ENCODE data around the gene ADARB2.

Gene ADARB2

GRCh38 chr10:1594372-1595241 is 142.7 kb downstream of the ADARB2 start:
- DNase-seq (ENCODE audit: low read depth), result no peak

DNA sequence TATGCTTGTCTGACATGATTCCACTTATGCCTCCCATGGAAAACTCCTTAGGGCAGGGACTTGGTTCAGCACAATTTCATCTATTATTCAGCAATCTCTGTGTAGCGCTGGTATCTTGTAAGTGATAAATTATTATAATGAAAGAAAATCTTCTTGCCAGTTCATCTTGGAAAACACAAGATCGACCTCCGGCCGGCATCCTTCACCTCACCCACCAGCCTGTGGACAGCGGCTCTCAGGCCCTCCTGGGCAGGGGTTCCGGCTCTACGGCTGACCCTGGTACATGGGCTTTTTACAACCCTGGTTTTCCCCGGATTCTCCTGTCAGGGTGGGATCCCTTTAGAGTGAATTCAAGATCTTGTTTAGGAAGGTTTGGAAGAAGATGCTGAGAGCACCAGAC is 145.6 kb downstream of the ADARB2 start:
- DNase-seq (ENCODE audit: low read depth), result no peak

DNA sequence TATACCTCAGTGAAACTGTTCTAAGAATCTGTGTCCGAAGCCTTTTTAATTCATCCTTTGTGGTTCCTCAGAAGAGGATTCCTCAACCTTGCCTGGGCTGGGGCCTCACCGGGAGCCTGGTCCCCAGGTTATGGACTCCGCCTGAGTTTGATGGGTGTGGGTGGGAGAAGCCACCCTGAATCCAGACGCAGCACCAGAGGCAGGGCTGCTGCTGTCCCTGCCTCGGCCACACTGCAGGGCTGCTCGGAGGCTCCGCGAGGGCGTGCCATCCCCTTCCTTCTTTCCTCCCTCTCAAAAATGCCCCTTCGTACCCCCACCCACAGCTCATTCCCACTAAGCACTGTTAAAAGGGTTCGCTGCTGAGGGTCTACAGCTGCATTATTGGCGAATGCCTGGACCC is 146.3 kb downstream of the ADARB2 start:
- no peak for DNase-seq (ENCODE audit: low read depth)

DNA sequence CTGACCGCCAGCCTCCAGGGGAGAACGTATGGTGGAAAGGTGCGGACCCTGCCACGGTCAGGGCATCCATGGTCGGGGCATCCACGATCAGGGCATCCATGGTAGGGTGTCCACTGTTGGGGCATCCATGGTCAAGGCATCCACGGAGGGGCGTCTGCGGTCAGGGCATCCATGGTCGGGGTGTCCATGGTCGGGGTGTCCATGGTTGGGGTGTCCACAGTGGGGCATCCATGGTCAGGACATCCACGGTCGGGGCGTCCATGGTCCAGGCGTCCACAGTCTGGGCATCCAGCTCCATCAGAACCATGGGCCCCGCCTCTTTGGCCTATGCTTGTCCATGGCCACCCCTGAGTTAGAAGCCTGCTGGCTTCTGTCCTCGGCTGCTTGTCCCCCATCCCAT is 148.1 kb downstream of the ADARB2 start:
- DNase-seq (ENCODE audit: low read depth), result no peak

- DNase-seq (ENCODE audit: low read depth), result no peak
Measured at GRCh38 chr10:1582739-1583138, 154.6 kb downstream of the ADARB2 start.

GRCh38 chr10:1581189-1581588 is 156.1 kb downstream of the ADARB2 start:
- DNase-seq (ENCODE audit: low read depth), result no peak

DNA sequence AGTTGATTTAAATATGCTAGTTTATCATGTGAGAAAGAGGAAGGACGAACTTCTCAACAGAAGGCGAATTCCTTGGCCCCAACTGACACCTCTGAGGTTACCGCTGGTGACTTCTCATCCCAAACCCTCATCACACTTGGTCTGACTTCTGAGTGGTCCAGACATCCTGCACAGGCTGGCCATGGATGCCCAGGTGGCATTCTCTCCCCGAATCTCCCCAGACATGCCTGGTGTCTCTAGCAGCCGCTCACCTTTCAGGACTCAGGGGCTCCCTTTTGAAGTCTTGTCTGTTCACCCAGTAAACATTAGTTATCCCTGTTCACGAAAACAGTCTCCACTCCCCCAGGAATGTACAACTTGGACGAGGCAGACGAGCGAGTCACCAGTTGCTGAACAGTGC is 157.7 kb downstream of the ADARB2 start:
- no peak for DNase-seq (ENCODE audit: low read depth)

DNA sequence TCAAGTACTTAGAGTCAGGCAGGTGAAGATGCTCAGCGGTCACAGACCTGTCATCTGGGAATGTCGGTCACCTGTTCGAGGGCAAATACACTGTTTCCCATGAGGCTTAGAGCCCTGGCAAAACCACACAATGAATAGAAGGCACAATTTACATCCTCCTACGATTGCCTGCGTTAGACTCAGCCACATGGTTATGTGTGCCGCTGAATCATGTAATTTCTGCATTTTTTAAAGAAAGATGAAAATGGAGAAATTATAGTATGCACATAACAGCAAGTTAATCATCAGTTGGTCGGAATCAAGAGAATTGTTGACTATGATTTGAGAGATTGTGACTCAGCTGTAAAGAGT is 158.2 kb downstream of the ADARB2 start:
- no peak for DNase-seq (ENCODE audit: low read depth)

DNA sequence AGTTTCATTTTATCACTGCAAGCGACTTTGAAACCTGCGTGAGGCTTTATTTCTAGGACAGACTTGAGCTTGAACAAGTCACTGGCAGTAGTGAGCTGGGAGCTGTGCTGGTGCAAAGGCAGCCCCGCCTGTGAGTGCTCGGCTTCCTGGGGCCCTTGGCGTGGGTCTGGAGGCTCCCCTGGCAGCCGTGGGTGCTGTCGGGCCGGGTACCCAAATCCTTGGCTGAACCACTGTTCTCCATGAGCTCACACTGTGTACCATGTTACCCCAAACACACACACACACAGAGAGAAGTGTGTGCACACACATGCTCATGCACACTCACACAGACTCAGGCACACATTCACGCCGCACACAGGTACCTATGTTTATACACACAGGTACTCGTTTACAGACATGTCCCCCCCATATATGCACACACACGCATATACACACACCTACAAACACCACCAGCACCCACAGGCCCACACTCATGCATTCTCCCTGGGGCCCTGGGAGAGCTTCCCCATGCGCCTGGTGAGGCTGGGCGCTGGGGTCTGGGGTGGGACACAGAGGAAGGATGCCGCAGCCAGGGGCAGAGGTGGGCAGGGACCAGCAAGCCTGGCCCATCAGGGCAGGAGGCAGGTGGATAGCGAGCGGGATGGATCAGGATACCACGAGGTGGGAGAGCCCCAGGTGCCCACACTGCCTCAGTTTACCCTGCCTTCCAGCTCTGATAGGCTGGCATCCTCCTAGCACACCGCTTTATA is 158.8 kb downstream of the ADARB2 start:
- no peak for DNase-seq (ENCODE audit: low read depth)

DNA sequence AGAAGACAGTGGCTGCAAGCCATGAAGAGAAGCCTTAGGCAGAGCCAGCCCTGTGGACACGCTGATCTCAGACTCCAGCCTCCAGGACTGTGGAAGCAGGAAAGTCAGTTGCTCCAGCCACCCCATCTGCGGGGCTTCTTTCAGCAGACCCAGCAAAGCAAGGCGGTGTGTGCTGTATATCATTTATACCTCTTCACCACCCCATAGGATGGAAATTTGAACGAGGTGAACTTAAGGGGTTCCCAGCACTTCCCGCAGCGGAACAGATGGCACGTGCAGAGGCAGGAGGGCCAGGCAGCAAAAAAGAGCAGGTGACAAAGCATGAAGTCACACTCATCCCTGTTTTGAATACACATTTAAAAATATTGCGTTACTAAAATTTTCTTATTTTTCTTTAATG is 159.4 kb downstream of the ADARB2 start:
- DNase-seq (ENCODE audit: low read depth), result no peak

GRCh38 chr10:1577373-1577770 is 160.0 kb downstream of the ADARB2 start:
- DNase-seq (ENCODE audit: low read depth), result no peak

DNA sequence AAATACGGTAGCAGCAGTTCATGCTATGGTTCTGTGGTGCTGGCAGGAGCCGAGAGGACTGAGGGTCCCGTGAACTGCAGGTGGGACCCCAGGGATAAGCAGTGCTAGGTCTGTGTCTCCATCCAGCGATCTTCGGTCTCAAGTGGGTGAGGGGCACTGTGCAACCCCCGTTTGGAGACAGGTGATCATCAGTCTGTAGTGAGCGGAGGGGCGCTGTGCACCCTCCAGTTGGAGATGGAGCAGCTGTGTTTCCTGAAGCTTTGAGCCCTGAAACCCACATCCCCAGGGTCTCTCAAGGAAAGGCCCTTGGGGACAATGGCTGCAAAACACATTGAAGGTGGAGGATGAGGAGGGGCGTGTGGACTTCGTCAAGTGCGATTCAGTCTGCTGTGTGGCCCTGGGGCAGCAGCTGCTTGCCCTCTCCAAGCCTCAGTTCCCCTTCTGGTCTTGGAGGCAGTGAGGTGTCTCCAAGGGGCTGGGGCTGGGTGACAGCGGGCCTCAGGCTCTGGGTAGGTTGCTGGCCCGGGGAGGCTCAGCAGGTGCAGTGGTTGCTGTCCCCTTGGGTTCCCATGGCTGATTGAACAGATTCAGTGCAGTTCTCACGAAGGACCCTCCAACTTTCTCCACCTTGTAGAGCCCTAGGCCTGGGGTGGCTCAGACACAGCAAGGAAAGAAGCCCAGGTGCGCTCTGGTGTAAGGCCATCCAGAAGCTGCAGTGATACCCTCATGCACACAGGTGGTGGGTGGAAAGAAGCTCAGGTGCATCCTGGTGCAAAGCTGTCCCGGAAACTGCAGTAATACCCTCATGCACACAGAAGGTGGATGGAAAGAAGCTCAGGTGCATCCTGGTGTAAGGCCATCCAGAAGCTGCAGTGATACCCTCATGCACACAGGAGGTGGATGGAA is 160.6 kb downstream of the ADARB2 start:
- no peak for DNase-seq (ENCODE audit: low read depth)

DNA sequence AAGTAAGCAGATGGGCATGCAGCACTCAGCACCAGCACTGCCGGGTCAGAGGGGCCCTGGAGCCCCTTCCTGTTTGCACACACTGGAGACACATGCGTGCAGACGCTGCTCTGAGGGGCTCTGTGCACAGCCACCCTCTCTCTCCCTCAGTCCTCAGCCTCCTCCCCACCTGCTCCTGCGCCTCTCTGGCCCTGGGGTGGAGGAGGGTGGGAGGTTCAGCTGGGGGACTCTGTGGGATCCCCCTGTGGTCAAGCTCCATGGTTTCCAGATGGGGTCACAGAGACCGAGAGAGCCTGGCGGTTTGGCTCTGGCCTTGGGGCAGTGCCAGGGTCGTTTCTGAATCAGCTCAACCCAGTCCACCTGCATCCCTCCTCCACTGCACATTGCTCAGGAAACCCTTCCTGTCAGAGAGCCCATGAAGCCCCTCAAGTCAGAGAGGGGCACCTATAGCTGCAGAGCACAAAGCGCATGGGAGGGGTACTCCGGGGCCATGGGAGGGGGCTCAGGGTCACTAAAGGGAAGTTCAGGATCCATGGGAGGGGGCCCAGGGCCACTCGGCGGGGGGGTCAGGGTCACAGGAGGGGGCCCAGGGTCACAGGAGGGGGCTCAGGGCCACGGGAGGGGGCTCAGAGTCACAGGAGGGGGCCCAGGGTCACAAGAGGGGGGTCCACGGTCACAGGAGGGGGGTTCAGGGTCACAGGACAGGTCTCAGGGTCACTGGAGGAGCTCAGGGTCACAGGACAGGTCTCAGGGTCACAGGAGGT is 161.7 kb downstream of the ADARB2 start:
- no peak for DNase-seq (ENCODE audit: low read depth)

DNA sequence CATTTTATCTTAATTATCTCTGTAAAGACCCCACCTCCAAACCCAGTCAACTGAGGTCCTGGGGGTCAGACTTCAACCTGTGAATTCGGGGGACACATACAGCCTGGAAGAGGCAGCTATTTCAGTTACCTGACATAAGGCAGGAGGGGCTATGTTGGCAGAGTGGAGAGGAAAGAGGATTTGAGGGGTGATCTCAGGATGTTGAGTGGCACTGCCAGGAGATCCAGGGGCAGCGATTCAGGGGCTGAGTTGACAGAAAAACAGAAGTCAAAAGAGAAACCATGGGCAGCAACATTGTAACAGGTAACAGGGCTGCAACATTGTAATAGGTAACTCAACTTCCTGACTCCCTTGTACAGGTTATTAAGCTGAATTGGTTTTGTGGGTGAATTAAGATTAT is 162.6 kb downstream of the ADARB2 start:
- no peak for DNase-seq (ENCODE audit: low read depth)

DNA sequence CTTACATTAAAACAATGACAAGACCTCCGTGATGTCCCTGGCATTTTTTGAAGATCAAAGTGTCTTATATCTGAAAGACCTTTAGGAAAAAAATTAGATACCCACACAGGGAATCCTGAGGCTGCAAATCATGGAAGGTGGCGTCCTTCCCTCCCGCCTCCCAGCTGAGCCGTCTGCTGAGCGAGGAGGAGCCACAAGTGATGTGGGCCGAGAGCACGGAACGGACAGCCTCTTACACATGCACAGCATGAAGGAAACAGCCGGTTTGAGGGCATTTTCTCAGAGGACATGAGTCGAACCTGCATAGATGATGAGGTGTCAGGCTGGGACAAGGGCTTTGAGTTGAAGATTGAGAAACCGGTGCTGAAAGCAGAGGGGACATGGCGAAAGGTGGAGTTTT is 163.3 kb downstream of the ADARB2 start:
- no peak for DNase-seq (ENCODE audit: low read depth)

GRCh38 chr10:1573334-1573969 is 163.9 kb downstream of the ADARB2 start:
- DNase-seq (ENCODE audit: low read depth), result no peak

DNA sequence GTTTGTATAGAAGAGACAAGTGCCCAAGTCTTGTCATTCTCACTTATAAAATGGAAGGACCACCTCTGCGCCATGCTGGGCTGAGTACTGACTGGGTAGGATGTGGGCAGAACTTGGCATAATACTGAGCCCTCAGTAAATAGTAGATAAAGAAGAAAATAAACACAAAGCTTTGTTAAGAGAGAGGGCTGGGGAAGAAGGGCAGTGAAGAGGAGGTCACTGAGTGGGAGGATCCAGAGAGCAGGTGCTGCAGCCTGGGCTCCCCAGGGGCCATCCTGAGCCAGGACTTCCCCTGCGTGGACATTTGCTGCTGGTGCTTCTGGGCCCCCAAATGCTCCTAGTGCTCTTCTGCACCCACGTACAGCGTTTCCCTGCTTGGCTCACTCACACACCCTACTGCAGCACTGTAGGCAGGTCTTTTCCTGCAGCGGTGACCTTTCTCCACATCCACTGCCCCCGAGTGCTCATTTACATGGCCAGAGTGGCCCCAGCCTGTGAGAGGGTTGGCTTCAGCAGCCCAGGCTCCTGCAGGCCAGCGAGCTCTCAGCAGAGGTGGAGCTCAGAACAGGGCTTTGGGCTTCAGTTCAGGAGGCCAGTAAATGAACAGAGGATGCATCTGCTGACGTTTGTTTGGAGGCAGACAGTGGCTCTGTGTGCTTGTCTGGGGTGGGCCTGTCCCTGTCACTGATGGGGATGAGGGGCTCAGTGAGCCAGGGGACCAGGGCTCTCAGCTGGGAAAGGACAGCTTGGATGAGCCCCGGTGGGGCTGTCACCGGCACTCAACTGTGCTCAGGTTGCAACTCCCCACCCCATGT is 164.6 kb downstream of the ADARB2 start:
- no peak for DNase-seq (ENCODE audit: low read depth)

- DNase-seq (ENCODE audit: low read depth), result no peak
Measured at GRCh38 chr10:1571587-1572237, 165.6 kb downstream of the ADARB2 start.

DNA sequence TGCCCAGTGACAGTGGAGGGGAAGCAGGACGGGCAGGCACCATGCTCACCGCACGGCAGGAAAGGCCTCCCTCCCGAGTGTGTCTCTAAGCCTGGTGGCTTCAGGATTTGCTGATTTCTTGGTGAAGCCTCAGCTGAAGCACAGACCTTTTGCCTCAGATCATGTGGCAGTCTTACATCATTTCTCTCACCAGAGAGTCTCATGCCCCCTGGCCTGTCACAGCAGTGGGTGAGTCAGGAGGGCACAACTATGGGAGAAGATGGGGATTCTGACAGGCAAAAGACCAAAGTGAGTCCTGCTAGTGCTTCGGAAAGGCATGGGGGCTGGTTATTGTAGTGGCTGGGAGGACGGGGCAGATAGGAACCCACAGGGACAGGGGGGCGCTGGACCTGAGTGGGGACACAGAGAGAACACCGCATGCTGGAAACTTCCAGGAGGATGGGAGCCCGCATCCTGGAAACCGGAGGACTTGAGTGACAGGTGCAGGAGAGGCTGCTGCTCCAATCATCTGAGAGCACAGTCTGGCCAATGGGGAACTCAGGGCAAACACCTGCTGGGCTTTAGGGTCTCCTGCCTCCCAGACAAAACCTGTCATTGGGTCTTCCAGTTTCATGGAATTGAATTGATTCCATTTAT is 166.8 kb downstream of the ADARB2 start:
- DNase-seq (ENCODE audit: low read depth), result no peak
